Fibroblast of mammary gland (primary cell): ENCODE results near the gene EOLA1.
"Not testable (repeated sequence)": the region's sequence is repeated elsewhere in the genome, so short reads cannot be mapped to it uniquely, and the experiment has no call there.

ENCODE experiments used
- DNase-seq: peaks from one replicate; pipeline ENCODE4 v3.0.0-alpha.2; 2010; ENCODE audit warnings: low read depth
- H3K4me3 ChIP-seq: 2 replicates; pipeline ENCODE4 v1.5.1; 2011; ENCODE audit warnings: low read depth, mild to moderate bottlenecking, low read length, moderate library complexity; ENCODE audit not compliant: control insufficient read depth
- CTCF ChIP-seq: conservative IDR thresholded peaks from 2 replicates; pipeline ENCODE4 v1.5.1; 2011; ENCODE audit warnings: low read depth, low read length, inconsistent platforms; ENCODE audit not compliant: control insufficient read depth, insufficient read depth

The EOLA1 gene

DNA sequence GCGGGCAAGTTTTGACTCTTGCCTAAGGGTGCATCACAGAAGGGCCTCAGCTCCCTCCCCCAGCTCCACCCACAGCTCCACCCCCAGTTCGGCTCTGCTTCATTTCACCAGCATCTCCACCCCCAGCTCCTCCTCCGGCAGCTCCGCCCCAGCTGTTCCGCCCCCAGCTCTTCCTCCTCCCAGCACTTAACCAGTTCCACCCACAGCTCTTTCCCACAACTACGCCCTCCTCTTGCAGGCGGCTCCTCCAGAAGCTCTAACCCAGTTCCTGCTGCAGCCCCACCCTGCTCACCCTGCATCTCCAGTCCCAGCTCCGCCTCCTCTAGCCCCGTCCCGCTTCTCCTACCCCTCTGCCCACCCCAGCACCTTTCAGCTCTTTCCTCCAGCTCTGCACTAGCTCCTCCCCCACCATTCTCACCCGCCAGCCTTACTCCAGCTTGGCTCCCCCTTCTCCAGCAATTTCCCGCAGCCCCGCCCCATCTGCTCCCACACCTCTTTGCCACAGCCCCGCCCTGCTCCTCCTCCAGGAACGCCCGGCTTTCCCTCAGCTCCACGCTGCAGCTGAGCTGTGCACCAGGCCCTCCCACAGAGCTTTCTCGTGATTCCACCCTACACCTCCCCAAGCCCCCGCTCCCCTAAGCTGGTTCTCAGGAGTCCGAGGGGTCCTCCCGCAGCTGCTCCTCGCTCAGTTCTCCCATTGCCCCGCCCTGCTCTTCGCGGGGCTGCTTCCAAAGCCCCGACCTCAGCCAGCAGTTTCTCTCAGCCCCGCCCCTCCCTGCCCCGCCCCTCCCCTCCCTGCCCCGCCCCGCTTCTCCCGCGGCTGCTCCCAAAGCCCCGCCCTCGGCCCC, 1.3 kb upstream of the EOLA1 start:
- DNase-seq: peak; percentile 91
- H3K4me3 ChIP-seq: peak overlapping the region; percentile 50
- TF ChIP-seq CTCF: no peak

GRCh38 chrX:149540131-149540620, 636 bp upstream of the EOLA1 start:
- DNase-seq: peak; percentile 80
- peak overlapping the region; percentile 75 for H3K4me3 ChIP-seq
- TF ChIP-seq CTCF: no peak

- H3K4me3 ChIP-seq: peak overlapping the region; percentile 75
Observed at GRCh38 chrX:149541521-149542047, 772 bp downstream of the EOLA1 start.

GRCh38 chrX:149545545-149546543, 5.0 kb downstream of the EOLA1 start:
- peak; percentile 36 for DNase-seq
- not testable (repeated sequence) for H3K4me3 ChIP-seq

More at GRCh38 chrX:149541521-149542047, 772 bp downstream of the EOLA1 start:
- DNase-seq: no peak
- no peak for TF ChIP-seq CTCF

DNA sequence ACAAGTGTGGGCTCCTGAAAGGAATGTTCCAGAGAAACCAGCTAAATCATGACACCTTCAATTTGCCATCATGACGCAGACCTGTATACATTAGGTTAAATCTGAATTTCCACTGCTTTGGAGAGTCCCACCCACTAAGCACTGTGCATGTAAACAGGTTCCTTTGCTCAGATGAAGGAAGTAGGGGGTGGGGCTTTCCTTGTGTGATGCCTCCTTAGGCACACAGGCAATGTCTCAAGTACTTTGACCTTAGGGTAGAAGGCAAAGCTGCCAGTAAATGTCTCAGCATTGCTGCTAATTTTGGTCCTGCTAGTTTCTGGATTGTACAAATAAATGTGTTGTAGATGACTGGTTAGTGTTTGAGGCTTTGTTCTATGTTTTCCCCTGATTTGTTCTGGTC, 6.2 kb downstream of the EOLA1 start:
- H3K4me3 ChIP-seq, DNase-seq: not testable (repeated sequence)

- DNase-seq, H3K4me3 ChIP-seq: not testable (repeated sequence)
Observed at GRCh38 chrX:149547782-149548181, 7.0 kb downstream of the EOLA1 start.

DNA sequence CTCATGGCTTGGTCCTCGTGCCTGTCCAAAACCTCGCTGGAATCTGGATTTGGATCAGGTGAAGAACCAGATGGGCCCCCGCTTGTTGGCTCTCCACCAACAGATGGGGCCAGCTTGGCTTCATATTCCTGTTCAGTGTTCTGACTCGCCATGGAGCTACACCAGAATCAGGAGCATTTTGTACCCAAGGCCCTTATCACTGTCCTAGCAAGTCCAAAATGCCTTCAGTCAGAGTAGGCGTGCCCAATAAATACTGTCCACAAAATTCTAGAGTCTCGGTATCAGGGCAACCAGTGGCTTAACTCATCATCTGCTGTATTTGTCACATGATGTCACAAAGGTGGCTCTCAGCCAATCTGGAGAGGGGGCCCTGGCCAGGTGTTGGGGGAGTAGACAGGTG, 8.9 kb downstream of the EOLA1 start, which contains the start of gene HSFX3:
HSFX3 (minus strand) TSS at position 224 of the 400 bp plus-strand sequence; CDS start at position 152, 72 bp downstream.
- not testable (repeated sequence) for DNase-seq, H3K4me3 ChIP-seq

DNA sequence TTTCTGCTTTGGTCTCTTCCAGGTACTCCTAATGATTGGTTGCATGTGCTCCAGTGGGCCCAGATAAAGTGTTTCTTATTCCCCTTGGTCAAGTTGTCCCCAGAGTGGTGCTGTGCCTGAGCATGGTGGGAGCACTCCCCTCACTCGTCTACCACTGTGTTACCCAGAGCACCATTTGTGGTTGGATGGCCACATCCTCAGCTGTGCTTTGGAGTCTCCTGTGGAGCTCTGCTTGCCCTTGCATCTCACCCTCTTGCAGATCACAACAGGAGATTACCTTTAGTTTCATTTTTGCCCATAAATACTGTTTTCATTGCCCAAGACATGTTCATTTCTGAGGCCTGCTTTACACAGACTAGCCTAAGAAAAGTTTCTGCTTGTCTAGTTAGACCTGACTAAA, 9.6 kb downstream of the EOLA1 start:
- not testable (repeated sequence) for H3K4me3 ChIP-seq, DNase-seq

DNA sequence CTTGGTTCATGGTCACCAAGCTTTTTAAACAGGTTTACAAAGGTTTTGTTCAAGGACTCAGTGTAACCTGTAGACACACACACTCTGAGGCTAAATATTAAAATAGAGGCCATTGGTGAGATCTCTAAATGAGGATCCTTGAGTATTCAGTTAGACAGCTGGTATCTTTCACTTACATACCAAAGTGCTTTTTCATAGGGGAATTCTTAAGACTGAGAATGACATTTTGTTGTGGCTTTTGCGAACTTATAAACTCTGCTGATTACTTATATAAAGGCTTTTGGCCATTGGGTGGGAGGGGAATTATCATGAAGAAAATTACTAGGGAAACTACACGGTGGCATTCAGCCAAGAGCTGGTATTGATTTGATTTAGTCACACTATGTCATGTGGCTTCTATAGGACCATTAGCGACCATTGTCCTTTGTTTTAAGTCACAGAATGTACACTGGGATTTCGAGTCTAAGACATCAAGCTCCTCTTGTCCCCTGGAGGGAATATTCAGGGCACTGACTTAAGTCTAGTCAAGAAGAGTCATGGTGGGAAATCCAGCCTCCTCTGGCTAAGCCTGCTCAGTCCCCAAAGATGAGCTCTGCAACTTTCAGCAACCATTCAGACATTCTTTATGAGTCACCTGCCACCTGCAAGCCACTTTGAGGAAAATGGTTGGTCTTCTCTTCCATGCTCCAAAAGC, 10.6 kb downstream of the EOLA1 start:
- DNase-seq, H3K4me3 ChIP-seq: not testable (repeated sequence)

- H3K4me3 ChIP-seq, DNase-seq: not testable (repeated sequence)
Observed at GRCh38 chrX:149551939-149552248, 11.1 kb downstream of the EOLA1 start.

- not testable (repeated sequence) for DNase-seq
Observed at GRCh38 chrX:149555251-149555650, 14.4 kb downstream of the EOLA1 start.

More at GRCh38 chrX:149555251-149555650, 14.4 kb downstream of the EOLA1 start:
- H3K4me3 ChIP-seq: not testable (repeated sequence)
